ENCODE measurements around the gene SSNA1.

Gene SSNA1

GRCh38 chr9:137189297-137190295 lies 1.1 kb downstream of the SSNA1 start (continued):
- peak; percentile 82 for TF ChIP-seq HIC1 (tag by site-specific recombination; IDR thresholded peaks at IDR 0.05)
- TF ChIP-seq SALL2 (tag by site-specific recombination; IDR thresholded peaks at IDR 0.05; ENCODE audit: borderline replicate concordance), result no peak
- TF ChIP-seq ZBTB17 (tag by site-specific recombination; IDR thresholded peaks at IDR 0.05), result 0 out of 2 replicates have a peak, but pooled peaks have one; percentile 40
- 0 out of 2 replicates have a peak, but pooled peaks have one; percentile 1 for TF ChIP-seq ZBTB48 (tag by site-specific recombination; IDR thresholded peaks at IDR 0.05)
- no peak for TF ChIP-seq ZBTB26 (tag by site-specific recombination; optimal IDR thresholded peaks at IDR 0.05)
- TF ChIP-seq ZNF501 (tag by site-specific recombination; IDR thresholded peaks at IDR 0.05), result peak; percentile 11
- TF ChIP-seq ZSCAN30 (tag by site-specific recombination; IDR thresholded peaks at IDR 0.05), result no peak
- no peak for TF ChIP-seq ZNF140 (tag by site-specific recombination; IDR thresholded peaks at IDR 0.05)
- no peak for TF ChIP-seq ZNF513 (tag by site-specific recombination; IDR thresholded peaks at IDR 0.05)
- peak; percentile 53 for TF ChIP-seq GLIS2 (tag by site-specific recombination; IDR thresholded peaks at IDR 0.05)
- TF ChIP-seq ZNF2 (tag by site-specific recombination; IDR thresholded peaks at IDR 0.05), result no peak; the same call in 1 of the 2 replicates
- TF ChIP-seq ZBTB10 (tag by site-specific recombination; IDR thresholded peaks at IDR 0.05), result no peak; the same call in 1 of the 2 replicates
- TF ChIP-seq ZNF302 (tag by site-specific recombination; IDR thresholded peaks at IDR 0.05; ENCODE audit: low read depth), result no peak
- TF ChIP-seq ZNF449 (tag by site-specific recombination; IDR thresholded peaks at IDR 0.05), result no peak
- no peak for TF ChIP-seq ZNF24 (tag by site-specific recombination; IDR thresholded peaks at IDR 0.05)
- TF ChIP-seq SCRT1 (tag by site-specific recombination; IDR thresholded peaks at IDR 0.05; ENCODE audit: borderline replicate concordance), result no peak
- no peak for TF ChIP-seq ZNF560 (tag by site-specific recombination; IDR thresholded peaks at IDR 0.05; ENCODE audit: borderline replicate concordance)

All from HEK293 (cell line).